Fibroblast of lung (primary cell): ENCODE measurements around the gene SLC24A4.
"Not testable (repeated sequence)": the region's sequence is repeated elsewhere in the genome, so short reads cannot be mapped to it uniquely, and the experiment has no call there.

ENCODE experiments used
- EZH2 ChIP-seq: IDR thresholded peaks from 2 replicates; pipeline ENCODE4 v1.5.1; 2012; ENCODE audit warnings: low read length, control low read depth, mild to moderate bottlenecking; ENCODE audit errors: missing control alignments
- TF ChIP-seq, protein P1 (sequence below), 2 donors: IDR thresholded peaks in 1 of 2; conservative IDR thresholded peaks in 1 of 2; 1 replicate in 1 of 2; 2 replicates in 1 of 2; pipeline ENCODE4 v1.5.1; 2011 to 2012; ENCODE audit warnings: low read length in 2 of 2, control low read depth in 1 of 2, inconsistent platforms in 1 of 2, low read depth in 1 of 2, mild to moderate bottlenecking in 1 of 2

- not testable (repeated sequence) for TF ChIP-seq EZH2
- TF ChIP-seq, protein P1, sequence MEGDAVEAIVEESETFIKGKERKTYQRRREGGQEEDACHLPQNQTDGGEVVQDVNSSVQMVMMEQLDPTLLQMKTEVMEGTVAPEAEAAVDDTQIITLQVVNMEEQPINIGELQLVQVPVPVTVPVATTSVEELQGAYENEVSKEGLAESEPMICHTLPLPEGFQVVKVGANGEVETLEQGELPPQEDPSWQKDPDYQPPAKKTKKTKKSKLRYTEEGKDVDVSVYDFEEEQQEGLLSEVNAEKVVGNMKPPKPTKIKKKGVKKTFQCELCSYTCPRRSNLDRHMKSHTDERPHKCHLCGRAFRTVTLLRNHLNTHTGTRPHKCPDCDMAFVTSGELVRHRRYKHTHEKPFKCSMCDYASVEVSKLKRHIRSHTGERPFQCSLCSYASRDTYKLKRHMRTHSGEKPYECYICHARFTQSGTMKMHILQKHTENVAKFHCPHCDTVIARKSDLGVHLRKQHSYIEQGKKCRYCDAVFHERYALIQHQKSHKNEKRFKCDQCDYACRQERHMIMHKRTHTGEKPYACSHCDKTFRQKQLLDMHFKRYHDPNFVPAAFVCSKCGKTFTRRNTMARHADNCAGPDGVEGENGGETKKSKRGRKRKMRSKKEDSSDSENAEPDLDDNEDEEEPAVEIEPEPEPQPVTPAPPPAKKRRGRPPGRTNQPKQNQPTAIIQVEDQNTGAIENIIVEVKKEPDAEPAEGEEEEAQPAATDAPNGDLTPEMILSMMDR (conservative IDR thresholded peaks at IDR 0.05 in 1 of 2, IDR thresholded peaks at IDR 0.05 in 1 of 2; ENCODE audit: low read depth in 1 of 2, low read length in 2 of 2) = not testable (repeated sequence)
Observed at GRCh38 chr14:92536231-92536630, 213.3 kb downstream of the SLC24A4 start.
